ENCODE results near the gene FARSB. TPM values are rescaled to one million over a fixed set of nuclear protein-coding genes. Genes with fewer than 3 reads are reported as not detected.
A peak's percentile ranks its signal among the peaks of the same experiment; 100 is the strongest.

FARSB gene
- total RNA-seq, 1 donor from 2014 or later, result 20.0 TPM

DNA sequence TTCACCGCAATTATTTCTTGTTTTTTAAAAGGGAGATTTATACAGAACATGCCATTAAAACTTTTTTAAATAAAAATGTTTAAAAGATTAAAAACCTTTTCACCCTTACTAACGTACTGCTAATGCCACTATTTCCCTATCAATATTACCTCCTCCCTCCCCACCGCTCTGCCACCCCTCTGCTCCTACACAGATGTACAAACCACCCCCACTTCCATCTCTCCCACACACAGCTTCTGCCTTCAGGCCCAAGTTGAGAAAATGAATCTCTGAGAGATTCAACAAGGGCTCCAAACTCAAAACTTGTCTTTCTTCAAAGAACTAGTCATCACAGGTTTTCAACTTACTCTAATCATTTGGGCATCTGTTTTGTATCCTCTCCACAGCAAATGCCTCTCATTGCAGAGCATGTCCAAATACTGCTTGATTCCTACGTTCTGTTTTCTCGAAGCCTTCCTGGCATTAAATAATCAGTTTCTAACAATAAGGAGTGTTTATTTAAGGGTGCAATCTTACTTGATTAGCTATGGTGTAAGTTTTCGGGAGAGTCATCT lies 32.1 kb downstream of the FARSB start:
- no peaks in the 10 kb centered on the region for H3K27me3 ChIP-seq (ENCODE audit: control insufficient read depth, insufficient read depth, low read length)
- no peak for DNase-seq (ENCODE audit: low read depth)
- TF ChIP-seq CTCF (IDR thresholded peaks at IDR 0.05; ENCODE audit: insufficient read depth, low read length, poor library complexity, severe bottlenecking), result no peak
- H3K36me3 ChIP-seq (ENCODE audit: control insufficient read depth, insufficient read depth, low read length), result peaks cover 2% of the 10 kb centered on the region
- H3K4me3 ChIP-seq (ENCODE audit: low read depth, low read length), result no peak overlapping the region

DNA sequence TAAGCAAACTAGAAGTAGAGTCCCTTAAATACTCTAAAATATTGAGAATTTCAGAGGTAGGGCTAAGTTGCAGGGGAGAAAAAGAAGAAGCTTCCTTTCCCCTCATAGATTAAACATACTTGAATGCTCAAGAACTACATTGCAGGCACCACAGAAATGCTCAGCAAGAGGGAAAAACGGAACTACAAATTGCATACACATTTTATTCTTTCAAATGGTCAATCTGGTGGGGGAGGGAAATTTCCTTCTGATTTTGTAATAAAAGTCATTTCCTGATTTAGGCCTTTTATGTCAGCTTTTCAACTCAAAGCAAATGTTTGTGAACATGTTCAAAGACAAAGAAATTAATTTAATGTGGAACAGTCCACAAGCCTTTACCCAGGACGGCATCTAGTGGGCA lies 33.0 kb downstream of the FARSB start:
- Histone ChIP-seq H3K4me3 (ENCODE audit: low read depth, low read length) (no peak overlapping the region), H3K36me3 (ENCODE audit: control insufficient read depth, insufficient read depth, low read length) (peaks cover 2% of the 10 kb centered on the region), H3K27me3 (ENCODE audit: control insufficient read depth, insufficient read depth, low read length) (no peaks in the 10 kb centered on the region)
- no peak for DNase-seq (ENCODE audit: low read depth)
- TF ChIP-seq CTCF (IDR thresholded peaks at IDR 0.05; ENCODE audit: insufficient read depth, low read length, poor library complexity, severe bottlenecking), result no peak

DNA sequence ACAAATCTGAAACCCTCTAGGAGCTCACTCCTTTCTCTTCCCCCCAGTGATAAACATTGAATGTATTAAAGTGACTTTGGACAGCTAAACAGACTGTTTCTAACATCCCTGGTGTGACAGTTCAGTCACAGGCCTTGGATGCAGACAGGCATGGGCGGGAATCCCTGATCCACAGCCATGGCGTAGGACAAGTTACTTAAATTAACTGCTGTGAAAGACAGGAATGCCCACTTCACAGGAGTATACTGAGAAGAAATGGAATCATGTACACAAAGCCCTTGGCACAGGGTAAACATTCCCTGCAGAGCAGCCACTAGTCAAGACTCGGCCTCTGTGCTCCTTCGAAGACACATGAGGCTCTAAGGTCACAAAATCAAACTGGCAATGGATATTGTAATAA lies 34.0 kb downstream of the FARSB start:
- Histone ChIP-seq H3K27me3 (ENCODE audit: control insufficient read depth, insufficient read depth, low read length) (no peaks in the 10 kb centered on the region), H3K36me3 (ENCODE audit: control insufficient read depth, insufficient read depth, low read length) (no peaks in the 10 kb centered on the region), H3K4me3 (ENCODE audit: low read depth, low read length) (no peak overlapping the region)
- no peak for DNase-seq (ENCODE audit: low read depth)
- TF ChIP-seq CTCF (IDR thresholded peaks at IDR 0.05; ENCODE audit: insufficient read depth, low read length, poor library complexity, severe bottlenecking), result no peak

DNA sequence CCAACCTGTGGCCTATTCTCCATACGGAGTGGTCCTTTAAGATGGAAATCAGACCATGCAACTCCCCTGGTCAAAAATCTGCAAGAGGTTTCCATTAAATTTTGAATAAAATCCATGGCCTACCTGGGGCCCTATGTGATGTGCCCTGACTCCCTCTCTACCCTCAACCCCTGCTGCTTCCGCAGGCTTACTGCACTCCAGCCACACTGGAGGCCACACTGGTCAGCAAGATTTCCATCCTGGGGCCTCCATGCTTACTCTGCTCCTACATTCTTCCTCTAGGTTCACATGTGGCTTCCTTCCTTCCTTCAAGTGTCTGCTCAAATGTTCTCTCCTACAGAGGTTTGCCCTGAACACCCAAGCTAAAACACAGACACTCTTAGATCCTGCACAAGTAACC lies 40.6 kb downstream of the FARSB start:
- DNase-seq (ENCODE audit: low read depth), result no peak
- no peak for TF ChIP-seq CTCF (IDR thresholded peaks at IDR 0.05; ENCODE audit: insufficient read depth, low read length, poor library complexity, severe bottlenecking)
- H3K36me3 ChIP-seq (ENCODE audit: control insufficient read depth, insufficient read depth, low read length), result no peaks in the 10 kb centered on the region

GRCh38 chr2:222613715-222614331 lies 42.1 kb downstream of the FARSB start:
- Histone ChIP-seq H3K36me3 (ENCODE audit: control insufficient read depth, insufficient read depth, low read length) (no peaks in the 10 kb centered on the region), H3K4me3 (ENCODE audit: low read depth, low read length) (no peak overlapping the region), H3K27me3 (ENCODE audit: control insufficient read depth, insufficient read depth, low read length) (no peaks in the 10 kb centered on the region)
- peak; percentile 19 for DNase-seq (ENCODE audit: low read depth)
- peak; percentile 81 for TF ChIP-seq CTCF (IDR thresholded peaks at IDR 0.05; ENCODE audit: insufficient read depth, low read length, poor library complexity, severe bottlenecking)

More for the DNA sequence above, 40.6 kb downstream of the FARSB start:
- Histone ChIP-seq H3K27me3 (ENCODE audit: control insufficient read depth, insufficient read depth, low read length) (no peaks in the 10 kb centered on the region), H3K4me3 (ENCODE audit: low read depth, low read length) (no peak overlapping the region)

DNA sequence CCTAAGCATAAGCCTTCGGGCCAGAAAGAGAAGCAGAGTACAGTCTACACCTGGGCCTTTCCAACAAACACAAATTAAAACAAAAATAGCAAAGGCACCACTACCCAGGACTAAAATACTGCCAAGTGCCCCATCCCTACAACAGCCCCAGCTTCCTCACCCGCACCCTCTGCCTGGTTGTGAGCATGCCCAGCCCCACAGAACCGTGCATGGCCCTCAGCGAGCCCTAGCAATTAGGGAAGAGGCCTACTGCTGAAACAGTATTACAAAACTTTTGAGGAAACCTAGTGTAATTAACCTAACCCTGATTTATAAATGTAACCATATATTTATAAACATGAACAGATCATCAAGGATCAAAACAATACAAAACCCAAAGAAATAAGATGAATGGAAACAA lies 44.2 kb downstream of the FARSB start:
- no peak for DNase-seq (ENCODE audit: low read depth)
- Histone ChIP-seq H3K36me3 (ENCODE audit: control insufficient read depth, insufficient read depth, low read length) (no peaks in the 10 kb centered on the region), H3K4me3 (ENCODE audit: low read depth, low read length) (no peak overlapping the region), H3K27me3 (ENCODE audit: control insufficient read depth, insufficient read depth, low read length) (no peaks in the 10 kb centered on the region)
- TF ChIP-seq CTCF (IDR thresholded peaks at IDR 0.05; ENCODE audit: insufficient read depth, low read length, poor library complexity, severe bottlenecking), result no peak

Data from kidney epithelial cell (primary cell).